GM23338 (cell line): ENCODE data around the gene TMEM9. TPM values are rescaled to one million over a fixed set of nuclear protein-coding genes. Genes with fewer than 3 reads are reported as not detected.

ENCODE experiments used
- ATAC-seq: fragments of 200-7000 bp; cut with Tn5 transposase; 3 replicates; pipeline ENCODE4 v1.9.1; 2020
- DNase-seq: peaks from one replicate; pipeline ENCODE4 v3.0.0-alpha.2; 2015; ENCODE audit warnings: low spot score
- H2AFZ ChIP-seq: fragments of 200-600 bp; sonication (generic); 2 replicates; pipeline ENCODE4 v1.8.0; 2016; ENCODE audit warnings: antibody characterized with exemption, mild to moderate bottlenecking, moderate library complexity
- H3F3A ChIP-seq: fragments of 200-600 bp; sonication (generic); replicated peaks from 2 replicates; pipeline ENCODE4 v1.8.0; 2017; ENCODE audit warnings: antibody characterized with exemption, mixed run types, low read depth
- H3K27ac ChIP-seq: fragments of 200-600 bp; sonication (generic); 2 replicates; pipeline ENCODE4 v1.6.1; 2016; ENCODE audit warnings: low read depth
- H3K27me3 ChIP-seq: fragments of 200-600 bp; sonication (generic); 2 replicates; pipeline ENCODE4 v1.8.0; 2016; ENCODE audit warnings: mild to moderate bottlenecking, mixed run types, moderate library complexity; ENCODE audit not compliant: insufficient read depth
- H3K36me3 ChIP-seq: fragments of 200-600 bp; sonication (generic); 2 replicates; pipeline ENCODE4 v1.8.0; 2016; ENCODE audit warnings: mild to moderate bottlenecking; ENCODE audit not compliant: insufficient read depth
- H3K4me1 ChIP-seq: fragments of 200-600 bp; sonication (generic); 2 replicates; pipeline ENCODE4 v1.8.0; 2016; ENCODE audit warnings: mild to moderate bottlenecking, moderate library complexity; ENCODE audit not compliant: insufficient read depth
- H3K4me2 ChIP-seq: fragments of 200-600 bp; sonication (generic); 2 replicates; pipeline ENCODE4 v1.7.1; 2017; ENCODE audit warnings: mixed run types
- H3K4me3 ChIP-seq: fragments of 200-600 bp; sonication (generic); 2 replicates; pipeline ENCODE4 v1.6.1; 2016; ENCODE audit warnings: mixed run types
- H3K79me2 ChIP-seq: fragments of 200-600 bp; sonication (generic); replicated peaks from 2 replicates; pipeline ENCODE4 v1.8.0; 2017; ENCODE audit warnings: mild to moderate bottlenecking; ENCODE audit not compliant: insufficient read depth
- H3K9me2 ChIP-seq: fragments of 200-600 bp; sonication (generic); 2 replicates; pipeline ENCODE4 v1.8.0; 2017; ENCODE audit not compliant: insufficient read depth
- H4K20me1 ChIP-seq: fragments of 200-600 bp; sonication (generic); replicated peaks from 2 replicates; pipeline ENCODE4 v1.8.0; 2017; ENCODE audit warnings: mild to moderate bottlenecking; ENCODE audit not compliant: insufficient read depth
- H3K27ac Mint-ChIP-seq: 2 replicates; pipeline ENCODE4 v1.8.0; 2020; ENCODE audit warnings: inconsistent platforms, mild to moderate bottlenecking, moderate library complexity, mixed read lengths
- H3K27me3 Mint-ChIP-seq: 3 replicates; pipeline ENCODE4 v1.8.0; 2022; ENCODE audit warnings: low read depth, mild to moderate bottlenecking, moderate library complexity, mixed read lengths, inconsistent platforms; ENCODE audit not compliant: insufficient read depth, poor library complexity
- H3K36me3 Mint-ChIP-seq: 3 replicates; pipeline ENCODE4 v1.8.0; 2021; ENCODE audit warnings: low read depth, mild to moderate bottlenecking, inconsistent platforms, moderate library complexity, mixed read lengths
- H3K4me1 Mint-ChIP-seq: 3 replicates; pipeline ENCODE4 v1.8.0; 2020; ENCODE audit warnings: mild to moderate bottlenecking, inconsistent platforms, mixed read lengths
- H3K4me3 Mint-ChIP-seq: 3 replicates; pipeline ENCODE4 v1.8.0; 2021; ENCODE audit warnings: moderate library complexity, mild to moderate bottlenecking, inconsistent platforms, mixed read lengths
- H3K9me3 Mint-ChIP-seq: 3 replicates; pipeline ENCODE4 v1.8.0; 2020; ENCODE audit warnings: moderate library complexity, mild to moderate bottlenecking, inconsistent platforms, mixed read lengths
- CREB1 ChIP-seq: fragments of 250-450 bp; sonication (Bioruptor Pico); IDR thresholded peaks from 2 replicates; pipeline ENCODE4 v1.5.0; 2020; ENCODE audit warnings: low read depth, mild to moderate bottlenecking, moderate library complexity
- ETS1 ChIP-seq: IDR thresholded peaks from 2 replicates; pipeline ENCODE4 v1.6.1; 2016; ENCODE audit warnings: antibody characterized with exemption
- ZNF114 ChIP-seq: fragments of 250-450 bp; sonication (Bioruptor Pico); IDR thresholded peaks from 2 replicates; pipeline ENCODE4 v1.5.0; 2020; ENCODE audit warnings: mild to moderate bottlenecking, moderate library complexity
- polyA plus RNA-seq: library from polyadenylated mRNA; unstranded; fragments of >200 nt; fragmentation: Nextera tagmentation; extraction: Ambion mirVana; gene quantifications from 2 replicates; pipeline ENCODE4 v1.2.1, GENCODE V29; 2016
- total RNA-seq: library from RNA; depleted of rRNA; stranded (reverse); fragments of >200 nt; shearing (Covaris generic); gene quantifications from 2 replicates; pipeline ENCODE4 v1.2.3, GENCODE V29; 2014
- TF ChIP-seq, protein P1 (sequence below), 2 experiments: fragments of 200-600 bp in 1 of 2; sonication (generic) in 1 of 2; conservative IDR thresholded peaks; 2 replicates each; pipeline versions ENCODE4 v1.5.1 to v1.6.1; 2016 to 2017; ENCODE audit warnings: antibody characterized with exemption in 2 of 2, low read depth in 2 of 2, mild to moderate bottlenecking in 2 of 2, moderate library complexity in 1 of 2

Gene TMEM9
- total and polyA plus RNA-seq, 2 experiments from 2014 or later, result 78.6 to 147 TPM

DNA sequence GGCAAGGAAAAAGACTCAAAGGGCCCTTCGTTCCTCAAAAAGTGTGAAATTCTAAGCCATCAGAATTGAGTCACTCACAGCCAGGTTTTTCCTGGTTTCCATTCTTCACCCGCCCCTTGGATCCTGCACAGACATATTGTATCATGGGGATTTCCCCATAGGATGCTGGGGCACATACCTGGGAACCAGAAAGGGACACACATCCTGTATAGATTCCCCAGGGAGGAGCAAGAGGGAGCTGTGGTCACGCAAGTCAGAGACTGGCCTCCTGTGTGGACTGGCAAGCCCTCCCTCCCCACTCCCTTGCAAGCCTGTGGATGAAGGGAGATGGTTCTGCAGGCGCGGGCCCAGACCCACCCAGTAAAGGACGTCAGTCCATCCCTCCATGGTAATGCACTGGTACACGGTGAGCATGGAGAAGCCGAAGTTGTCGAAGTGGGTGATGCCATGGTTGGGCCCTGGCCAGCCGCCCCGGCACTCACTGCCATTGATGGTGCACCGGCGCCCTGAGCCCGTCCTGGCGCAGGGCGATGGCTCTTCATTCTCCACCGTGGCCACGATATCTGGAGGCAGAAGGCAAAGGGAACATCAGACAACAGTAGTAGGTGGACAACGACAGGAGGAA lies 65.3 kb downstream of the TMEM9 start:
- no peaks in the 10 kb centered on the region for H3K9me3 Mint-ChIP-seq
- H3K4me1 Mint-ChIP-seq, result peaks cover 6% of the 10 kb centered on the region
- ATAC-seq, result 0 out of 3 replicates have a peak, but pooled peaks have one; percentile 13

DNA sequence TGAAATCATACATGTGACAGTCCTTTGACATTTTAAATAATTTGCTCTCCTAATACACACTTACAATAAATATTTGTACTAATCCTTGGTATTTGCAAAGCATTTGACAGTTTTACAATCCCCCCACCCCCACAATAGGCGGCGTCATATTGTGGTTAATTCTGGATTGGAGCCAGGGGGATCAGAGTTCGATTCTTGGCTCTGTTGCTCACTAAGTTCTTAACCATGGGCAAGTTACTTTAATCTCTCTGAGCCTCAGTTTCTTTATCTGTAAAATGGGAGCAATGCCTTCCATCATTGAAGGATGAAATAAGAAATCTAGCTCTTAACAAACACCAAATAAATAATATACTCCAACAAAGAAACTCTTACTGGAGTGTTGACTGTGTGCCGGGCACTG lies 65.9 kb downstream of the TMEM9 start:
- Histone ChIP-seq H2AFZ (no peak overlapping the region), H3K27me3 (no peaks in the 10 kb centered on the region), H3K4me2 (no peak overlapping the region), H3K4me3 (no peak overlapping the region), H4K20me1 (no peaks in the 10 kb centered on the region), H3K4me1 (no peaks in the 10 kb centered on the region), H3F3A (no peaks in the 10 kb centered on the region), H3K36me3 (no peaks in the 10 kb centered on the region), H3K27ac (no peak overlapping the region), H3K79me2 (no peaks in the 10 kb centered on the region), H3K9me2 (peaks cover 2% of the 10 kb centered on the region; the same call in 1 of the 2 replicates)
- Mint-ChIP-seq H3K27ac (no peak overlapping the region), H3K9me3 (no peaks in the 10 kb centered on the region), H3K36me3 (no peaks in the 10 kb centered on the region), H3K4me1 (peaks cover 5% of the 10 kb centered on the region), H3K4me3 (no peak overlapping the region), H3K27me3 (peaks cover 2% of the 10 kb centered on the region)
- DNase-seq (no peak), ATAC-seq (no peak)
- no peak for TF ChIP-seq ETS1
- TF ChIP-seq, protein P1, sequence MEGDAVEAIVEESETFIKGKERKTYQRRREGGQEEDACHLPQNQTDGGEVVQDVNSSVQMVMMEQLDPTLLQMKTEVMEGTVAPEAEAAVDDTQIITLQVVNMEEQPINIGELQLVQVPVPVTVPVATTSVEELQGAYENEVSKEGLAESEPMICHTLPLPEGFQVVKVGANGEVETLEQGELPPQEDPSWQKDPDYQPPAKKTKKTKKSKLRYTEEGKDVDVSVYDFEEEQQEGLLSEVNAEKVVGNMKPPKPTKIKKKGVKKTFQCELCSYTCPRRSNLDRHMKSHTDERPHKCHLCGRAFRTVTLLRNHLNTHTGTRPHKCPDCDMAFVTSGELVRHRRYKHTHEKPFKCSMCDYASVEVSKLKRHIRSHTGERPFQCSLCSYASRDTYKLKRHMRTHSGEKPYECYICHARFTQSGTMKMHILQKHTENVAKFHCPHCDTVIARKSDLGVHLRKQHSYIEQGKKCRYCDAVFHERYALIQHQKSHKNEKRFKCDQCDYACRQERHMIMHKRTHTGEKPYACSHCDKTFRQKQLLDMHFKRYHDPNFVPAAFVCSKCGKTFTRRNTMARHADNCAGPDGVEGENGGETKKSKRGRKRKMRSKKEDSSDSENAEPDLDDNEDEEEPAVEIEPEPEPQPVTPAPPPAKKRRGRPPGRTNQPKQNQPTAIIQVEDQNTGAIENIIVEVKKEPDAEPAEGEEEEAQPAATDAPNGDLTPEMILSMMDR (conservative IDR thresholded peaks at IDR 0.05; ENCODE audit: low read depth in 2 of 2), result no peak
- no peak for TF ChIP-seq ZNF114 (CRISPR knock-in tag)
- TF ChIP-seq CREB1 (CRISPR knock-in tag), result no peak

More for the DNA sequence above, 65.3 kb downstream of the TMEM9 start:
- Histone ChIP-seq H2AFZ (no peak overlapping the region), H3K4me1 (no peaks in the 10 kb centered on the region), H3K4me3 (no peak overlapping the region), H3K27me3 (no peaks in the 10 kb centered on the region), H3K79me2 (no peaks in the 10 kb centered on the region), H3K4me2 (no peak overlapping the region), H3F3A (no peaks in the 10 kb centered on the region), H3K27ac (no peak overlapping the region), H4K20me1 (no peaks in the 10 kb centered on the region), H3K36me3 (no peaks in the 10 kb centered on the region), H3K9me2 (peaks cover 2% of the 10 kb centered on the region; the same call in 1 of the 2 replicates)
- TF ChIP-seq, protein P1 (conservative IDR thresholded peaks at IDR 0.05; ENCODE audit: low read depth in 2 of 2), result peak in 1 of 2 experiments; percentile 42; a peak in 2 of 4 replicates
- TF ChIP-seq ZNF114 (CRISPR knock-in tag), result no peak
- no peak overlapping the region for H3K27ac Mint-ChIP-seq
- no peak for DNase-seq
- no peaks in the 10 kb centered on the region for H3K36me3 Mint-ChIP-seq
- no peak overlapping the region for H3K4me3 Mint-ChIP-seq
- H3K27me3 Mint-ChIP-seq, result peaks cover 3% of the 10 kb centered on the region
